Measurements from ENCODE around the gene SETD1B. TPM values are rescaled to one million over a fixed set of nuclear protein-coding genes. Genes with fewer than 3 reads are reported as not detected.
"Not testable (repeated sequence)": the region's sequence is repeated elsewhere in the genome, so short reads cannot be mapped to it uniquely, and the experiment has no call there.

SETD1B gene
- total and polyA plus RNA-seq, 4 donors = 4.4 to 33.4 (median 31.4) TPM

- no peaks in the 10 kb centered on the region for H3K27me3 ChIP-seq (ENCODE audit: control insufficient read depth in 1 of 2, insufficient read depth in 2 of 2, low read length in 1 of 2)
- H3K27ac ChIP-seq (ENCODE audit: low read depth in 1 of 2, low read length in 2 of 2) = no peak overlapping the region
- no peaks in the 10 kb centered on the region for H3K4me1 ChIP-seq (ENCODE audit: control insufficient read depth in 1 of 2, insufficient read depth in 2 of 2, low read length in 2 of 2)
- no peaks in the 10 kb centered on the region for H3K9me3 ChIP-seq (ENCODE audit: control insufficient read depth, low read length)
- H3K36me3 ChIP-seq (ENCODE audit: control insufficient read depth in 1 of 2, insufficient read depth in 2 of 2, low read length in 1 of 2) = no peaks in the 10 kb centered on the region
- ATAC-seq (ENCODE audit: low FRiP score) (no peak), DNase-seq (no peak)
- 41 to 49% methylated on average over 6 of the region's 6 CpGs for WGBS, 2 donors
- intact Hi-C loops (cut with DNase I) = no loop called here
- H3K4me3 ChIP-seq (ENCODE audit: low read length in 2 of 2) = no peak overlapping the region
Observed at GRCh38 chr12:121784460-121784859, 19.3 kb upstream of the SETD1B start.

GRCh38 chr12:121786440-121786825, 17.4 kb upstream of the SETD1B start:
- ATAC-seq (ENCODE audit: low FRiP score) (no peak), DNase-seq (no peak)
- 85 to 91% methylated on average over 6 of the region's 6 CpGs for WGBS, 2 donors
- no peaks in the 10 kb centered on the region for H3K9me3 ChIP-seq (ENCODE audit: control insufficient read depth, low read length)
- no peaks in the 10 kb centered on the region for H3K4me1 ChIP-seq (ENCODE audit: control insufficient read depth in 1 of 2, insufficient read depth in 2 of 2, low read length in 2 of 2)
- intact Hi-C loops (cut with DNase I) = no loop called here
- no peak overlapping the region for H3K4me3 ChIP-seq (ENCODE audit: low read length in 2 of 2)
- no peaks in the 10 kb centered on the region for H3K36me3 ChIP-seq (ENCODE audit: control insufficient read depth in 1 of 2, insufficient read depth in 2 of 2, low read length in 1 of 2)
- no peaks in the 10 kb centered on the region for H3K27me3 ChIP-seq (ENCODE audit: control insufficient read depth in 1 of 2, insufficient read depth in 2 of 2, low read length in 1 of 2)
- H3K27ac ChIP-seq (ENCODE audit: low read depth in 1 of 2, low read length in 2 of 2) = no peak overlapping the region

GRCh38 chr12:121787063-121788025, 16.5 kb upstream of the SETD1B start:
- intact Hi-C loops (cut with DNase I) = no loop called here
- WGBS, 2 donors = 91% methylated on average over 17 of the region's 17 CpGs
- Histone ChIP-seq H3K27me3 (ENCODE audit: control insufficient read depth in 1 of 2, insufficient read depth in 2 of 2, low read length in 1 of 2) (no peaks in the 10 kb centered on the region), H3K27ac (ENCODE audit: low read depth in 1 of 2, low read length in 2 of 2) (no peak overlapping the region), H3K36me3 (ENCODE audit: control insufficient read depth in 1 of 2, insufficient read depth in 2 of 2, low read length in 1 of 2) (no peaks in the 10 kb centered on the region), H3K4me1 (ENCODE audit: control insufficient read depth in 1 of 2, insufficient read depth in 2 of 2, low read length in 2 of 2) (no peaks in the 10 kb centered on the region), H3K4me3 (ENCODE audit: low read length in 2 of 2) (no peak overlapping the region), H3K9me3 (ENCODE audit: control insufficient read depth, low read length) (no peaks in the 10 kb centered on the region)
- DNase-seq (no peak), ATAC-seq (ENCODE audit: low FRiP score) (no peak)

GRCh38 chr12:121788176-121788818, 15.5 kb upstream of the SETD1B start:
- Histone ChIP-seq H3K36me3 (ENCODE audit: control insufficient read depth in 1 of 2, insufficient read depth in 2 of 2, low read length in 1 of 2) (no peaks in the 10 kb centered on the region), H3K9me3 (ENCODE audit: control insufficient read depth, low read length) (no peaks in the 10 kb centered on the region), H3K27me3 (ENCODE audit: control insufficient read depth in 1 of 2, insufficient read depth in 2 of 2, low read length in 1 of 2) (no peaks in the 10 kb centered on the region), H3K4me3 (ENCODE audit: low read length in 2 of 2) (no peak overlapping the region), H3K4me1 (ENCODE audit: control insufficient read depth in 1 of 2, insufficient read depth in 2 of 2, low read length in 2 of 2) (no peaks in the 10 kb centered on the region), H3K27ac (ENCODE audit: low read depth in 1 of 2, low read length in 2 of 2) (no peak overlapping the region)
- no peak for ATAC-seq (ENCODE audit: low FRiP score)
- DNase-seq = no peak
- 83 to 85% methylated on average over 7 of the region's 7 CpGs for WGBS, 2 donors
- intact Hi-C loops (cut with DNase I) = no loop called here

- WGBS, 2 donors = 79 to 88% methylated on average over 12 to 13 of the region's 13 CpGs
- no peak overlapping the region for H3K4me3 ChIP-seq (ENCODE audit: low read length in 2 of 2)
- no peaks in the 10 kb centered on the region for H3K27me3 ChIP-seq (ENCODE audit: control insufficient read depth in 1 of 2, insufficient read depth in 2 of 2, low read length in 1 of 2)
- no peaks in the 10 kb centered on the region for H3K9me3 ChIP-seq (ENCODE audit: control insufficient read depth, low read length)
- H3K27ac ChIP-seq (ENCODE audit: low read depth in 1 of 2, low read length in 2 of 2) = no peak overlapping the region
- intact Hi-C loops (cut with DNase I) = no loop called here
- peak in 1 of 2 donors; percentile 67 for DNase-seq
- no peaks in the 10 kb centered on the region for H3K4me1 ChIP-seq (ENCODE audit: control insufficient read depth in 1 of 2, insufficient read depth in 2 of 2, low read length in 2 of 2)
- H3K36me3 ChIP-seq (ENCODE audit: control insufficient read depth in 1 of 2, insufficient read depth in 2 of 2, low read length in 1 of 2) = no peaks in the 10 kb centered on the region
- ATAC-seq (ENCODE audit: low FRiP score) = no peak
Observed at GRCh38 chr12:121789233-121789781, 14.5 kb upstream of the SETD1B start.

- no peaks in the 10 kb centered on the region for H3K27me3 ChIP-seq (ENCODE audit: control insufficient read depth in 1 of 2, insufficient read depth in 2 of 2, low read length in 1 of 2)
- H3K4me3 ChIP-seq (ENCODE audit: low read length in 2 of 2) = no peak overlapping the region
- H3K9me3 ChIP-seq (ENCODE audit: control insufficient read depth, low read length) = no peaks in the 10 kb centered on the region
- peak in 1 of 2 donors; percentile 88 for DNase-seq
- H3K36me3 ChIP-seq (ENCODE audit: control insufficient read depth in 1 of 2, insufficient read depth in 2 of 2, low read length in 1 of 2) = no peaks in the 10 kb centered on the region
- intact Hi-C loops (cut with DNase I) = no loop called here
- no peak overlapping the region for H3K27ac ChIP-seq (ENCODE audit: low read depth in 1 of 2, low read length in 2 of 2)
- 74% methylated on average over 26 to 28 of the region's 28 CpGs for WGBS, 2 donors
- ATAC-seq (ENCODE audit: low FRiP score) = no peak
- no peaks in the 10 kb centered on the region for H3K4me1 ChIP-seq (ENCODE audit: control insufficient read depth in 1 of 2, insufficient read depth in 2 of 2, low read length in 2 of 2)
Observed at GRCh38 chr12:121789800-121790728, 13.7 kb upstream of the SETD1B start.

- H3K27ac ChIP-seq (ENCODE audit: low read depth in 1 of 2, low read length in 2 of 2); DNase-seq; H3K27me3 ChIP-seq (ENCODE audit: control insufficient read depth in 1 of 2, insufficient read depth in 2 of 2, low read length in 1 of 2); intact Hi-C loops (cut with DNase I); H3K4me3 ChIP-seq (ENCODE audit: low read length in 2 of 2); ATAC-seq (ENCODE audit: low FRiP score); H3K36me3 ChIP-seq (ENCODE audit: control insufficient read depth in 1 of 2, insufficient read depth in 2 of 2, low read length in 1 of 2); H3K4me1 ChIP-seq (ENCODE audit: control insufficient read depth in 1 of 2, insufficient read depth in 2 of 2, low read length in 2 of 2); H3K9me3 ChIP-seq (ENCODE audit: control insufficient read depth, low read length): not testable (repeated sequence)
- WGBS, 2 donors = 94 to 96% methylated on average over 8 of the region's 8 CpGs
Observed at GRCh38 chr12:121790785-121791184, 13.0 kb upstream of the SETD1B start.
